Activated T-cell treated with anti-CD3 and anti-CD28 coated beads for 24 hours (primary cell): Measurements from ENCODE around the gene MED19.
"Not testable (repeated sequence)": the region's sequence is repeated elsewhere in the genome, so short reads cannot be mapped to it uniquely, and the experiment has no call there.

Experiments used
- DNase-seq: peaks from one replicate; pipeline ENCODE4 v3.0.0-alpha.2; 2020; ENCODE audit warnings: low read depth

MED19 gene

GRCh38 chr11:57704932-57705331 lies 7.1 kb downstream of the MED19 start:
- DNase-seq = no peak

GRCh38 chr11:57703341-57703740 lies 8.7 kb downstream of the MED19 start:
- DNase-seq = no peak

- DNase-seq = no peak
Observed at GRCh38 chr11:57700425-57700824, 11.6 kb downstream of the MED19 start.

- no peak for DNase-seq
Observed at GRCh38 chr11:57699813-57700212, 12.2 kb downstream of the MED19 start.

GRCh38 chr11:57698843-57699365 lies 13.1 kb downstream of the MED19 start:
- no peak for DNase-seq

GRCh38 chr11:57690474-57690873 lies 21.5 kb downstream of the MED19 start:
- not testable (repeated sequence) for DNase-seq

- no peak for DNase-seq
Observed at GRCh38 chr11:57681168-57681567, 30.8 kb downstream of the MED19 start.

GRCh38 chr11:57680552-57680874 lies 31.5 kb downstream of the MED19 start:
- DNase-seq = no peak

GRCh38 chr11:57679396-57679795 lies 32.6 kb downstream of the MED19 start:
- no peak for DNase-seq

- DNase-seq = no peak
Observed at GRCh38 chr11:57675176-57675941, 36.7 kb downstream of the MED19 start.

GRCh38 chr11:57674251-57674650 lies 37.8 kb downstream of the MED19 start:
- DNase-seq = no peak

- no peak for DNase-seq
Observed at GRCh38 chr11:57668434-57668782, 43.6 kb downstream of the MED19 start.

- DNase-seq = peak; percentile 99
Observed at GRCh38 chr11:57667736-57668433, 44.1 kb downstream of the MED19 start, which contains the start of gene ZDHHC5. Gene ZDHHC5, plus strand, starts transcription at chr11:57668114. Its CDS starts 4,977 bp downstream, at chr11:57673091.

- DNase-seq = peak; percentile 88
Observed at GRCh38 chr11:57667117-57667735, 44.8 kb downstream of the MED19 start.

GRCh38 chr11:57663975-57664374 lies 48.0 kb downstream of the MED19 start:
- no peak for DNase-seq

- no peak for DNase-seq
Observed at GRCh38 chr11:57662893-57663292, 49.1 kb downstream of the MED19 start.

- no peak for DNase-seq
Observed at GRCh38 chr11:57659669-57660068, 52.3 kb downstream of the MED19 start.

- DNase-seq = no peak
Observed at GRCh38 chr11:57658023-57658361, 54.0 kb downstream of the MED19 start.

GRCh38 chr11:57657194-57658022 lies 54.6 kb downstream of the MED19 start, which contains the start of gene CLP1:
Gene CLP1, plus strand, starts transcription at chr11:57657762. Its CDS starts 1,715 bp downstream, at chr11:57659477.
- peak; percentile 99 for DNase-seq

GRCh38 chr11:57656885-57657193 lies 55.2 kb downstream of the MED19 start:
- DNase-seq = no peak
